ENCODE results near the gene LYPD4. TPM values are rescaled to one million over a fixed set of nuclear protein-coding genes. Genes with fewer than 3 reads are reported as not detected.

The LYPD4 gene
- total RNA-seq, 1 experiment from 2014 or later = not detected

GRCh38 chr19:41804336-41804735 lies 40.1 kb downstream of the LYPD4 start:
- no peak for ATAC-seq
- TF ChIP-seq, protein P1, sequence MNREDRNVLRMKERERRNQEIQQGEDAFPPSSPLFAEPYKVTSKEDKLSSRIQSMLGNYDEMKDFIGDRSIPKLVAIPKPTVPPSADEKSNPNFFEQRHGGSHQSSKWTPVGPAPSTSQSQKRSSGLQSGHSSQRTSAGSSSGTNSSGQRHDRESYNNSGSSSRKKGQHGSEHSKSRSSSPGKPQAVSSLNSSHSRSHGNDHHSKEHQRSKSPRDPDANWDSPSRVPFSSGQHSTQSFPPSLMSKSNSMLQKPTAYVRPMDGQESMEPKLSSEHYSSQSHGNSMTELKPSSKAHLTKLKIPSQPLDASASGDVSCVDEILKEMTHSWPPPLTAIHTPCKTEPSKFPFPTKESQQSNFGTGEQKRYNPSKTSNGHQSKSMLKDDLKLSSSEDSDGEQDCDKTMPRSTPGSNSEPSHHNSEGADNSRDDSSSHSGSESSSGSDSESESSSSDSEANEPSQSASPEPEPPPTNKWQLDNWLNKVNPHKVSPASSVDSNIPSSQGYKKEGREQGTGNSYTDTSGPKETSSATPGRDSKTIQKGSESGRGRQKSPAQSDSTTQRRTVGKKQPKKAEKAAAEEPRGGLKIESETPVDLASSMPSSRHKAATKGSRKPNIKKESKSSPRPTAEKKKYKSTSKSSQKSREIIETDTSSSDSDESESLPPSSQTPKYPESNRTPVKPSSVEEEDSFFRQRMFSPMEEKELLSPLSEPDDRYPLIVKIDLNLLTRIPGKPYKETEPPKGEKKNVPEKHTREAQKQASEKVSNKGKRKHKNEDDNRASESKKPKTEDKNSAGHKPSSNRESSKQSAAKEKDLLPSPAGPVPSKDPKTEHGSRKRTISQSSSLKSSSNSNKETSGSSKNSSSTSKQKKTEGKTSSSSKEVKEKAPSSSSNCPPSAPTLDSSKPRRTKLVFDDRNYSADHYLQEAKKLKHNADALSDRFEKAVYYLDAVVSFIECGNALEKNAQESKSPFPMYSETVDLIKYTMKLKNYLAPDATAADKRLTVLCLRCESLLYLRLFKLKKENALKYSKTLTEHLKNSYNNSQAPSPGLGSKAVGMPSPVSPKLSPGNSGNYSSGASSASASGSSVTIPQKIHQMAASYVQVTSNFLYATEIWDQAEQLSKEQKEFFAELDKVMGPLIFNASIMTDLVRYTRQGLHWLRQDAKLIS (CRISPR knock-in tag; IDR thresholded peaks at IDR 0.05; ENCODE audit: borderline replicate concordance) = no peak
- TF ChIP-seq FOXP4 (CRISPR knock-in tag; IDR thresholded peaks at IDR 0.05) (no peak), NFYB (CRISPR knock-in tag; conservative IDR thresholded peaks at IDR 0.05; ENCODE audit: low read depth) (no peak), ZNF423 (CRISPR knock-in tag; IDR thresholded peaks at IDR 0.05) (no peak)
- TF ChIP-seq, protein P2, sequence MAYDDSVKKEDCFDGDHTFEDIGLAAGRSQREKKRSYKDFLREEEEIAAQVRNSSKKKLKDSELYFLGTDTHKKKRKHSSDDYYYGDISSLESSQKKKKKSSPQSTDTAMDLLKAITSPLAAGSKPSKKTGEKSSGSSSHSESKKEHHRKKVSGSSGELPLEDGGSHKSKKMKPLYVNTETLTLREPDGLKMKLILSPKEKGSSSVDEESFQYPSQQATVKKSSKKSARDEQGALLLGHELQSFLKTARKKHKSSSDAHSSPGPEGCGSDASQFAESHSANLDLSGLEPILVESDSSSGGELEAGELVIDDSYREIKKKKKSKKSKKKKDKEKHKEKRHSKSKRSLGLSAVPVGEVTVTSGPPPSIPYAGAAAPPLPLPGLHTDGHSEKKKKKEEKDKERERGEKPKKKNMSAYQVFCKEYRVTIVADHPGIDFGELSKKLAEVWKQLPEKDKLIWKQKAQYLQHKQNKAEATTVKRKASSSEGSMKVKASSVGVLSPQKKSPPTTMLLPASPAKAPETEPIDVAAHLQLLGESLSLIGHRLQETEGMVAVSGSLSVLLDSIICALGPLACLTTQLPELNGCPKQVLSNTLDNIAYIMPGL (CRISPR knock-in tag; IDR thresholded peaks at IDR 0.05) = no peak
- peaks cover 12% of the 10 kb centered on the region for H3K9me3 Mint-ChIP-seq
- ChIA-PET CTCF (interaction anchor here (1.2 to 3.3 kb wide), 3 partner anchors 11 to 162 kb away, joined by 3 to 23 read pairs (median 13); no protein-coding TSS in a partner anchor), POLR2A (interaction anchor here (0.7 kb wide), 1 partner anchor 120 kb away, joined by 3 read pairs; no protein-coding TSS in a partner anchor)
- peaks cover 7% of the 10 kb centered on the region for H3K4me1 Mint-ChIP-seq
- DNase-seq (ENCODE audit: low spot score) = no peak
- H3K27me3 Mint-ChIP-seq (ENCODE audit: low read depth) = no peaks in the 10 kb centered on the region; the same call in 1 of the 2 replicates
- no peak overlapping the region for H3K27ac Mint-ChIP-seq
- H3K4me3 Mint-ChIP-seq = no peak overlapping the region
- H3K36me3 Mint-ChIP-seq = no peaks in the 10 kb centered on the region

DNA sequence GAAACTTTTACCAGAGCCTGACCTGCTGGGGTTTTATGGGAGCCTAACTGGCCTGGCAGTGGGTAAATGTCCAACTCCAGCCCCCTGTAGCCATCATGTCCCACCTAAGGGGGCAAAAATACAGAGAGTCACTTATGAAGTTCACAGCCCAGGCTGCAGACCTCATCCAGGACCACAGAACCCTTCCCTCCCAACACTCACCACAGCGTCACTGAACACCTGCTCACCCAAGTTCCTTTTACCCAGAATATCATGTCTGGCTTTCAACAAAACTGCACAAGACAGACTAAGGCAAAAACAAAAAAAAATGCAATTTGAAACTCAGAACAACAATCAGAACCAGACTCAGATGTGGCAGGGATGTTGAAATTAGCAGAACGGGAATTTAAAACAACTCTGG lies 41.7 kb downstream of the LYPD4 start:
- Mint-ChIP-seq H3K9me3 (peaks cover 12% of the 10 kb centered on the region), H3K27ac (no peak overlapping the region), H3K4me3 (no peak overlapping the region), H3K27me3 (ENCODE audit: low read depth) (no peaks in the 10 kb centered on the region; the same call in 1 of the 2 replicates), H3K4me1 (peaks cover 7% of the 10 kb centered on the region), H3K36me3 (no peaks in the 10 kb centered on the region)
- DNase-seq (ENCODE audit: low spot score) = no peak
- ChIA-PET POLR2A (no interaction called here), CTCF (interaction anchor here (0.7 to 3.3 kb wide), 5 partner anchors 9 to 1315 kb away, joined by 3 to 23 read pairs (median 9); no protein-coding TSS in a partner anchor)
- ATAC-seq = no peak
- TF ChIP-seq NR1H2 (CRISPR knock-in tag; IDR thresholded peaks at IDR 0.05) = no peak
- TF ChIP-seq ZNF317 (CRISPR knock-in tag; IDR thresholded peaks at IDR 0.05; ENCODE audit: borderline replicate concordance, low read depth) = no peak
- TF ChIP-seq CTCF (IDR thresholded peaks at IDR 0.05) = no peak
- TF ChIP-seq, protein P1 (CRISPR knock-in tag; IDR thresholded peaks at IDR 0.05; ENCODE audit: borderline replicate concordance) = no peak
- no peak for TF ChIP-seq ZNF121 (CRISPR knock-in tag; IDR thresholded peaks at IDR 0.05)
- TF ChIP-seq GRHL2 (CRISPR knock-in tag; IDR thresholded peaks at IDR 0.05; ENCODE audit: insufficient replicate concordance, severe bottlenecking) = no peak
- TF ChIP-seq ZNF512 (CRISPR knock-in tag; IDR thresholded peaks at IDR 0.05; ENCODE audit: borderline replicate concordance) = no peak
- TF ChIP-seq SMAD4 (CRISPR knock-in tag; IDR thresholded peaks at IDR 0.05) = no peak
- TF ChIP-seq, protein P3, sequence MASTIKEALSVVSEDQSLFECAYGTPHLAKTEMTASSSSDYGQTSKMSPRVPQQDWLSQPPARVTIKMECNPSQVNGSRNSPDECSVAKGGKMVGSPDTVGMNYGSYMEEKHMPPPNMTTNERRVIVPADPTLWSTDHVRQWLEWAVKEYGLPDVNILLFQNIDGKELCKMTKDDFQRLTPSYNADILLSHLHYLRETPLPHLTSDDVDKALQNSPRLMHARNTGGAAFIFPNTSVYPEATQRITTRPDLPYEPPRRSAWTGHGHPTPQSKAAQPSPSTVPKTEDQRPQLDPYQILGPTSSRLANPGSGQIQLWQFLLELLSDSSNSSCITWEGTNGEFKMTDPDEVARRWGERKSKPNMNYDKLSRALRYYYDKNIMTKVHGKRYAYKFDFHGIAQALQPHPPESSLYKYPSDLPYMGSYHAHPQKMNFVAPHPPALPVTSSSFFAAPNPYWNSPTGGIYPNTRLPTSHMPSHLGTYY (CRISPR knock-in tag; IDR thresholded peaks at IDR 0.05) = no peak
- TF ChIP-seq ZNF671 (CRISPR knock-in tag; IDR thresholded peaks at IDR 0.05) = no peak
- no peak for TF ChIP-seq ZSCAN18 (CRISPR knock-in tag; IDR thresholded peaks at IDR 0.05)
- TF ChIP-seq NFE2L1 (CRISPR knock-in tag; IDR thresholded peaks at IDR 0.05) = no peak

All from WTC11 (cell line).